Myocyte (in vitro differentiated cells): ENCODE data around the gene PSMD12. TPM values are rescaled to one million over a fixed set of nuclear protein-coding genes. Genes with fewer than 3 reads are reported as not detected.
"Not testable (repeated sequence)": the region's sequence is repeated elsewhere in the genome, so short reads cannot be mapped to it uniquely, and the experiment has no call there.

Experiments used
- DNase-seq: peaks from one replicate; pipeline ENCODE4 v3.0.0-alpha.2; 2012; ENCODE audit warnings: low read depth
- total RNA-seq: library from RNA; depleted of rRNA; stranded (reverse); fragments of >200 nt; gene quantifications from 2 replicates; pipeline ENCODE4 v1.2.3, GENCODE V29; 2014

The PSMD12 gene
- total RNA-seq, 1 donor from 2014 or later: 29.7 TPM

DNA sequence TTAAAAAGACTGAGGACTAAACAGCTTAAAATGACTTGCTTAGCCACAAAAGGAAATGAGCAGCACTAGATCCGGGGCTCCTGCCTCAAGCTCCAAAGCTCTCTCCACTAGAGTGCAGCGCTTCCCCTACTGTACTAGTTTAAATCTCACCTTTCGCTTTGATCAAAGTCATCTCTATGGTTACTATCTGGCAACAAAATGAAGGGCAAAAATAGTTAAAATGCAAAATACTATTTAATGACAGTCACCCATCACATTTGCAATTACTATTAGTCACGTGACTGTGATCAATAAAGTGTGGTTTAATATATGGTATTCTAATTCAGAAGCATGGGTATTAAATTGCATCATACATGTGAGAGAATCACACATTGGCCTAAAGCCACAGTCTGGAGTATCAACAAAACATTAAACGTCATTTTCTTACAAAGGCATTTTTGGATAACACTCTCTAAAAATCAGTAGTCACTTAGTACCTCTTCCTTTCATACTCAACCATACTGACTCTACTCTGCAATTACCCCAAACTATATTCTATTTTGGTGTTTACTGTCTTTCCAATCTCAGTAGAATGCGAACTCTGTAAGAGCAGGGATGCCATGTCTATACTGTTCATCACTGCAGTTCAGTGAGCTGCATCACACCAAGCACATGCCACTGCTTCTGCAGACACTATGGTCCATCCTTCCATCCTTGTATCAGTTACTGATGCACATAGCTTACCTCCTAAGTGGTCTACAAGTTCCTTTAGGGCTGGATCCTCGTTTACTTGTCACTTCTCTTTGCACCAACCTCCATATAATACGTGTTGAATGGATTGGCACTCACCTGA, 6.2 kb downstream of the PSMD12 start:
- no peak for DNase-seq

DNA sequence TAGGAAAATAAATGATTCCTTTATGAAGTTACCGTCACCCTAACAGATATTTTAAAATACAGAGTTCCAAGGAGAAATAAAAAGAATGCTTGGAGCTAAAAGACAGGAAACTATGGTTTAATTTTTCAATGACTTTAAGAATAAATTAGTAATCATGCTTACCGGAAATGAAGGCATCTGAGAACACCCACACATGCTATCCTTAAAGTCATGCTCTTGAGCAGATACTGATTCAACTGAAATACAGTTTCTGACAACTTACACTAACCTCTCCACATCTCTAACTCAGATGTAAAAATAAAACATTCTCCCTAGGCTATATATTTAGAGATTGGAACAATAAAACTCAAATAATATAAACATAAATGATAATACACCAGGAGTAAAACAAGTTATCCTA, 7.8 kb downstream of the PSMD12 start:
- no peak for DNase-seq

- no peak for DNase-seq
These were observed 12.3 kb downstream of the PSMD12 start for GRCh38 chr17:67353929-67354574.

- no peak for DNase-seq
These were observed 13.2 kb downstream of the PSMD12 start for GRCh38 chr17:67353161-67353560.

DNA sequence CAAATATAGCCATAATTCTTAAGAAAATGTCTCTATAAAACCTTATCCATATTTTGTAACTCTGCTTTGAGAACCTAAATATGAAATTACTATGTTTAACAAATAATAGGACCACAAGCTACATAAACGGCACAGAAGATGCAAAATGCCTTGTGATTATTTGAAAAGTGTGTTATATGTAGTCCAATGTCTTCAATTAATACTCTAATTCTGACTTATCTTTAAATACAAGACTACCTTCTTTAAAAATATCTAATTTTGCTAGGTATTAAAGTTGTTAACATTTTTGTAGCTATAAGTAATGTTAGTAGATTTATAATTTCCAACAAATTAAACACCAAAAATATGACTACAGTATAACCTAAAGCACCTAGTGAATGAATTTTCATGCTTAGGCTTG, 17.0 kb downstream of the PSMD12 start:
- no peak for DNase-seq

DNA sequence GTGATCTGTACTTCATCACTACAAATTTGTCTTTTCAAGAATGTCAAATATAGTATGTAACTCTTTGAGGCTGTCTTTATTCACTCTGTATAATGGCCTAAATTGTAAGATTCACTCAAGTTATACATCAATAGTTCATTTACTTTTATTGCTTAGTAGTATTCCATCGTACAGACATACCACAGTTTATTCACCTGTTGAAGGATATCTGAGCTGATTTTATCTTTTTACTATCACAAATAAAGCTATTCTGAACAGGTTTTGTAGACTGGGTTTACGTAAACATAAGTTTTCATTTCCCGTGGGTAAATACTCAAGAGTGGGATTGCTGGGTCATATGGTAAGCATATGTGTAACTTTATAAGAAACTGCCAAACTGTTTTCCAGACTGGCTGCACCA, 18.6 kb downstream of the PSMD12 start:
- no peak for DNase-seq

DNA sequence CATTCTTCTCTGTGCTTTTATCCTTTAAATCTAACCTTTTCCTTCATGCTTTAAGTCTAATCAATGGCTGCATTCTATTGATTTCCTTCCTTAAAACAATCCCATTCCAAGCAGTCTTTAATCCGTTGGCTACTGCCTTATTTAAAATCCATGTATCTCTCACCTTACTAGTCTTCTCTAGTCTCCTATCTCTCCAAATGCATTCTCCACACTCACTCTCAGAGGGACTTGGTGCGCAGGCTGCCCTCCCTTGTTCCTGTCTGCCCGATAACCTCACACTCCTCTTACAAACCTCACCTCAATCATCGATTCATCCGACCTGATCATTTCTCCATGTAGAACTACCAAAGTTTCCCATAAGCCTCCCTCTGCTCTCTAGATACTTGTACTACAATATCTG, 23.1 kb downstream of the PSMD12 start:
- DNase-seq: no peak

DNA sequence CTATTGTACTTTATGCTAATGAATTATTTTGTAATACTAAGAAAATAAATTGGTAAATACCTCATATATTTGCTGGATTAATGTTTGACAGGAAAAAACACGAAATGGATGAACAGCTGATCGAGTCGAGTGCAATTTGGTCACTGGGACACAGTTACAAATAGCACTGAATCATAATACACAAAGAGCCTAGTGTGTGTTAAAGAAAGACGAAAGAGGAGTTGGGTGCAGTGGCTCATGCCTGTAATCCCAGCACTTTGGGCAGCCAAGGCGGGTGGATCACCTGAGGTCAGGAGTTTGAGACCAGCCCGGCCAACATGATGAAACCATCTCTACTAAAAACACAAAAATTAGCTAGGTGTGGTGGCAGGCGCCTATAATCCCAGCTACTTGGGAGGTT, 28.0 kb downstream of the PSMD12 start:
- not testable (repeated sequence) for DNase-seq

- no peak for DNase-seq
These were observed 29.5 kb downstream of the PSMD12 start for GRCh38 chr17:67336859-67337258.

DNA sequence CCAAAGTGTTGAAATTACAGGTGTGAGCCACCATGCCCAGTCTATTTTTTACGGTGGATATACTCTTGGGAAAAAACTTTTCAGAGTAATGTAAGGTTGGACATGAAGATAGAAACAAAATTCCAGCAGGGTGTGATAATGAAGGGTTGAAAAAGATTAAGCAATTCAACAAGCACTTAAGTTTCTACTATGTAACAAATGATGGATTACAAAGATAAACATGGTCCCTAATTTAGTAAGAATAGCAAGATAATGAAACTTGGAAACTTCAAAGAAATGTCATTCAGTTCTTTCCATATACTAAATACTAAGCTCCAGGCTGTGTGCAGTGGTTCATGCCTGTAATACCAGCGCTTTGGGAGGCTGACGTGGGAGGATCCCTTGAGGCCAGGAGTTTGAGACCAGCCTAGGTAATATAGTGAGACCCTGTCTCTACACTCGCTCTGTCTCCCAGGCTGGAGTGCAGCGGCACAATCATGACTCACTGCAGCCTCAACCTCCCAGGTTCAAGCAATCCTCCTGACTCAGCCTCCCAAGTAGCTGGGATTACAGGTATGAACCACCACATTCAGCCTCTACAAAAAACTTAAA, 31.0 kb downstream of the PSMD12 start:
- DNase-seq: no peak

- DNase-seq: not testable (repeated sequence)
These were observed 34.2 kb downstream of the PSMD12 start for GRCh38 chr17:67332162-67332508.

- not testable (repeated sequence) for DNase-seq
These were observed 34.8 kb downstream of the PSMD12 start for GRCh38 chr17:67331381-67332161.

- DNase-seq: no peak
These were observed 38.4 kb downstream of the PSMD12 start for GRCh38 chr17:67328026-67328425.

- DNase-seq: not testable (repeated sequence)
These were observed 39.2 kb downstream of the PSMD12 start for GRCh38 chr17:67326959-67327745.

DNA sequence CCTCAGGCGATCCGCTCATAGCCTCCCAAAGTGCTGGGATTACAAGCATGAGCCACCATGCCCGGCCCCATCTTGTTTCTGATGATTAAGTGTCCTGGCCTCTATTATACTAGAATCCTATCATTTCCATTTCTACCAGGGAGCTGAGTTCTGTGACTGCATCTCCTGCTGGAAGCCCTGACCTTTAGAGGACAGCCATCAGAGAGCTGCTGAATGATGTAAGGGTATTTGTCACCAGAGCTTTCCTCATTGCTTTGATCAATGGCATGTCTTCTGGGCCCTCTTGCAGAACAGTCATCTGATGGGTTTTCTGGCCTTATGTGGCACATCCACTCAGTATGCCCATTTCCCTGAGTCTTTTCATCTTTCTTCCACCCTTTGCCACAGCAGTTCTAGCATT, 39.9 kb downstream of the PSMD12 start:
- no peak for DNase-seq

DNA sequence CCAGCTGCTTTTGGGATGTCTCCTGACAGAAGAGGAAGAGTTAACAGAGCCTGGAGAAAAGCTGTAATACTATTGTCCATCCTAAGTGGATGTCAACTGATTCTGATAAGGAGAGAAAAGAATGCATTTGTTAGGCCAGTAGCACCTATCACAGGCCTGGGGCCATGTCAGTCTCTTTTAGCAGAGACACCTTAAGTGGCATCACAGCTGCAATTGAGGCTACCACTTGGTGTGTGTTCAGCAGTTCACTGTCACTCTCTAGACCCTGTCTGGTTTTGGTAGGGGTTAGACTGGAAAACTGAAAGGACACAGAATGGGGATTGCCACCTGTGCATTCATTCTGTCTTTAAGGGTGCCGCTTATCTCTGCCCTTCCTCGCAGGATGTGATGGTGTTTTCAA, 42.0 kb downstream of the PSMD12 start:
- DNase-seq: no peak

DNA sequence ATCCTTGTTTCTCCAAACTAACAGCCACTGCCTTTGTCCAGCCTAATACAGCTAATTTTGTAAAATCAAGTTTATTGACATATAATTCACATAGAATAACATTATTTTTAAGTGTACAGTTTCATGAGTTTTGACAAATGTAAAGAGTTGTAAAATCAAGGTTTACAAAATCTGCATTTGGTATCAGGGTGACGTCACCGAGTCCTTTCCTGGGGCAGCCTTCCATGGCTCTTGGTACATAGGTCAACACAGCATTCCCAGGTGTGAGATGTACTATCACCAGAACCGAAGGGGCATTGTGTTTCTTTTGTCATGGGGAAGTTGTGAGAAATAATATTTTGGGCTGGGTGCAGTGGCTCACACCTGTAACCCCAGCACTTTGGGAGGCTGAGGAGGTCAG, 42.9 kb downstream of the PSMD12 start:
- no peak for DNase-seq

GRCh38 chr17:67322042-67322787, 44.2 kb downstream of the PSMD12 start:
- DNase-seq: no peak

GRCh38 chr17:67321486-67321885, 44.9 kb downstream of the PSMD12 start:
- DNase-seq: not testable (repeated sequence)

- no peak for DNase-seq
These were observed 49.6 kb downstream of the PSMD12 start for GRCh38 chr17:67316781-67317180.
